Skin epidermis (tissue), 12 donors: Measurements from ENCODE around the gene AGBL1.
"Not testable (repeated sequence)": the region's sequence is repeated elsewhere in the genome, so short reads cannot be mapped to it uniquely, and the experiment has no call there.

Experiments
- H3K27ac ChIP-seq, 21 experiments: fragments of 200-600 bp; sonication (generic) in 11 of 21; one replicate each; pipeline ENCODE4 v1.5.0; 2020; ENCODE audit warnings: mild to moderate bottlenecking in 3 of 21, inconsistent platforms in 2 of 21, moderate library complexity in 2 of 21
- H3K4me3 ChIP-seq, 7 experiments: fragments of 200-600 bp; sonication (generic) in 2 of 7; one replicate each; pipeline ENCODE4 v1.5.0; 2020; ENCODE audit warnings: inconsistent platforms in 2 of 7, mild to moderate bottlenecking in 2 of 7, moderate library complexity in 1 of 7

The AGBL1 gene

GRCh38 chr15:86080302-86080701 lies 631 bp downstream of the AGBL1 start:
- H3K4me3 ChIP-seq = no peak overlapping the region
- H3K27ac ChIP-seq = no peak overlapping the region

- H3K27ac ChIP-seq = peak overlapping the region in 1 of 21 experiments; percentile 22
- no peak overlapping the region for H3K4me3 ChIP-seq
These were observed 3.1 kb downstream of the AGBL1 start for GRCh38 chr15:86082619-86083380.

- H3K4me3 ChIP-seq = no peak overlapping the region
These were observed 8.1 kb downstream of the AGBL1 start for GRCh38 chr15:86087808-86088207.

GRCh38 chr15:86089422-86089821 lies 9.8 kb downstream of the AGBL1 start:
- Histone ChIP-seq H3K27ac (no peak overlapping the region), H3K4me3 (no peak overlapping the region)

More at GRCh38 chr15:86087808-86088207, 8.1 kb downstream of the AGBL1 start:
- no peak overlapping the region for H3K27ac ChIP-seq

- no peak overlapping the region for H3K4me3 ChIP-seq
- H3K27ac ChIP-seq = no peak overlapping the region
These were observed 22.1 kb downstream of the AGBL1 start for GRCh38 chr15:86101818-86102217.

GRCh38 chr15:86103825-86104224 lies 24.2 kb downstream of the AGBL1 start:
- H3K27ac ChIP-seq = no peak overlapping the region

GRCh38 chr15:86106306-86106705 lies 26.6 kb downstream of the AGBL1 start:
- Histone ChIP-seq H3K27ac (no peak overlapping the region), H3K4me3 (no peak overlapping the region)

More at GRCh38 chr15:86103825-86104224, 24.2 kb downstream of the AGBL1 start:
- H3K4me3 ChIP-seq = no peak overlapping the region

- no peak overlapping the region for H3K4me3 ChIP-seq
- no peak overlapping the region for H3K27ac ChIP-seq
These were observed 35.6 kb downstream of the AGBL1 start for GRCh38 chr15:86115145-86115801.

GRCh38 chr15:86121568-86122225 lies 42.0 kb downstream of the AGBL1 start:
- Histone ChIP-seq H3K27ac (no peak overlapping the region), H3K4me3 (no peak overlapping the region)

GRCh38 chr15:86122691-86123391 lies 43.2 kb downstream of the AGBL1 start:
- not testable (repeated sequence) for H3K27ac ChIP-seq, H3K4me3 ChIP-seq

GRCh38 chr15:86125775-86126174 lies 46.1 kb downstream of the AGBL1 start:
- H3K4me3 ChIP-seq = no peak overlapping the region
- no peak overlapping the region for H3K27ac ChIP-seq

GRCh38 chr15:86127547-86127946 lies 47.9 kb downstream of the AGBL1 start:
- H3K27ac ChIP-seq = no peak overlapping the region
- H3K4me3 ChIP-seq = no peak overlapping the region

- H3K27ac ChIP-seq = no peak overlapping the region
These were observed 55.4 kb downstream of the AGBL1 start for GRCh38 chr15:86135041-86135440.

GRCh38 chr15:86136861-86137260 lies 57.2 kb downstream of the AGBL1 start:
- no peak overlapping the region for H3K4me3 ChIP-seq

More at GRCh38 chr15:86135041-86135440, 55.4 kb downstream of the AGBL1 start:
- H3K4me3 ChIP-seq = no peak overlapping the region

GRCh38 chr15:86138798-86139197 lies 59.1 kb downstream of the AGBL1 start:
- no peak overlapping the region for H3K27ac ChIP-seq

More at GRCh38 chr15:86136861-86137260, 57.2 kb downstream of the AGBL1 start:
- no peak overlapping the region for H3K27ac ChIP-seq

GRCh38 chr15:86139828-86140227 lies 60.2 kb downstream of the AGBL1 start:
- no peak overlapping the region for H3K27ac ChIP-seq
- H3K4me3 ChIP-seq = no peak overlapping the region

More at GRCh38 chr15:86138798-86139197, 59.1 kb downstream of the AGBL1 start:
- no peak overlapping the region for H3K4me3 ChIP-seq

- H3K4me3 ChIP-seq = no peak overlapping the region
- no peak overlapping the region for H3K27ac ChIP-seq
These were observed 75.0 kb downstream of the AGBL1 start for GRCh38 chr15:86154705-86155104.

GRCh38 chr15:86155551-86155950 lies 75.9 kb downstream of the AGBL1 start:
- Histone ChIP-seq H3K27ac (no peak overlapping the region), H3K4me3 (no peak overlapping the region)

- Histone ChIP-seq H3K4me3 (no peak overlapping the region), H3K27ac (no peak overlapping the region)
These were observed 78.1 kb downstream of the AGBL1 start for GRCh38 chr15:86157606-86158293.
